Parathyroid adenoma (tissue), 2 donors: ENCODE measurements around the gene GLI2.

Experiments used
- H2AFZ ChIP-seq: fragments of 300-600 bp; sonication (generic); one replicate; pipeline ENCODE4 v1.7.0; 2017; ENCODE audit warnings: antibody characterized with exemption, mild to moderate bottlenecking
- H3K27ac ChIP-seq: fragments of 300-600 bp; sonication (generic); one replicate; pipeline ENCODE4 v1.7.0; 2017
- H3K27me3 ChIP-seq: fragments of 300-600 bp; sonication (generic); one replicate; pipeline ENCODE4 v1.7.0; 2017; ENCODE audit warnings: low read length; ENCODE audit not compliant: control insufficient read depth, insufficient read depth
- H3K36me3 ChIP-seq: fragments of 300-600 bp; sonication (generic); one replicate; pipeline ENCODE4 v1.7.0; 2017; ENCODE audit warnings: low read length; ENCODE audit not compliant: control insufficient read depth, insufficient read depth
- H3K4me1 ChIP-seq: fragments of 300-600 bp; sonication (generic); one replicate; pipeline ENCODE4 v1.7.0; 2017; ENCODE audit warnings: control low read depth
- H3K4me2 ChIP-seq: fragments of 300-600 bp; sonication (generic); one replicate; pipeline ENCODE4 v1.7.0; 2017; ENCODE audit warnings: low read length
- H3K4me3 ChIP-seq: fragments of 300-600 bp; sonication (generic); one replicate; pipeline ENCODE4 v1.7.0; 2017; ENCODE audit warnings: low read depth, low read length
- H3K79me2 ChIP-seq: fragments of 300-600 bp; sonication (generic); one replicate; pipeline ENCODE4 v1.7.0; 2017; ENCODE audit warnings: control low read depth
- H3K9ac ChIP-seq: fragments of 300-600 bp; sonication (generic); one replicate; pipeline ENCODE4 v1.7.0; 2017; ENCODE audit warnings: mild to moderate bottlenecking
- H3K9me3 ChIP-seq: fragments of 300-600 bp; sonication (generic); one replicate; pipeline ENCODE4 v1.7.0; 2017; ENCODE audit warnings: low read length; ENCODE audit not compliant: control insufficient read depth
- CTCF ChIP-seq: fragments of 300-600 bp; sonication (generic); IDR thresholded peaks from one replicate; pipeline ENCODE4 v1.7.0; 2017; ENCODE audit warnings: antibody characterized with exemption, mild to moderate bottlenecking
- donor health status: primary hyperparathyroidism.

The GLI2 gene

GRCh38 chr2:120702801-120703200 is 32.9 kb upstream of the GLI2 start:
- Histone ChIP-seq H3K4me3 (no peak overlapping the region), H3K9me3 (no peaks in the 10 kb centered on the region), H3K27ac (no peak overlapping the region), H3K27me3 (no peaks in the 10 kb centered on the region), H3K9ac (no peak overlapping the region), H3K4me1 (no peaks in the 10 kb centered on the region), H3K36me3 (no peaks in the 10 kb centered on the region), H3K4me2 (no peak overlapping the region), H3K79me2 (no peaks in the 10 kb centered on the region), H2AFZ (no peak overlapping the region)
- TF ChIP-seq CTCF = no peak

- Histone ChIP-seq H3K36me3 (no peaks in the 10 kb centered on the region), H3K27me3 (no peaks in the 10 kb centered on the region), H3K27ac (no peak overlapping the region), H3K4me1 (no peaks in the 10 kb centered on the region), H3K4me3 (no peak overlapping the region), H3K9me3 (no peaks in the 10 kb centered on the region), H3K79me2 (no peaks in the 10 kb centered on the region), H2AFZ (no peak overlapping the region), H3K4me2 (no peak overlapping the region), H3K9ac (no peak overlapping the region)
- no peak for TF ChIP-seq CTCF
Measured at GRCh38 chr2:120703330-120703994, 32.2 kb upstream of the GLI2 start.

GRCh38 chr2:120704696-120705095 is 31.0 kb upstream of the GLI2 start:
- Histone ChIP-seq H3K27me3 (no peaks in the 10 kb centered on the region), H3K36me3 (no peaks in the 10 kb centered on the region), H3K4me2 (no peak overlapping the region), H3K9ac (no peak overlapping the region), H3K9me3 (no peaks in the 10 kb centered on the region), H3K27ac (no peak overlapping the region), H3K4me1 (no peaks in the 10 kb centered on the region), H3K4me3 (no peak overlapping the region), H2AFZ (no peak overlapping the region), H3K79me2 (no peaks in the 10 kb centered on the region)
- no peak for TF ChIP-seq CTCF

- no peak for TF ChIP-seq CTCF
- Histone ChIP-seq H3K9me3 (no peaks in the 10 kb centered on the region), H3K27me3 (no peaks in the 10 kb centered on the region)
Measured at GRCh38 chr2:120707816-120708215, 27.9 kb upstream of the GLI2 start.

GRCh38 chr2:120708944-120709607 is 26.6 kb upstream of the GLI2 start:
- H3K27ac ChIP-seq = no peak overlapping the region
- H3K36me3 ChIP-seq = no peaks in the 10 kb centered on the region
- no peaks in the 10 kb centered on the region for H3K4me1 ChIP-seq
- no peak overlapping the region for H3K4me3 ChIP-seq
- no peaks in the 10 kb centered on the region for H3K79me2 ChIP-seq
- H3K4me2 ChIP-seq = no peak overlapping the region
- H2AFZ ChIP-seq = no peak overlapping the region
- no peak overlapping the region for H3K9ac ChIP-seq
- no peaks in the 10 kb centered on the region for H3K9me3 ChIP-seq
- H3K27me3 ChIP-seq = no peaks in the 10 kb centered on the region
- TF ChIP-seq CTCF = no peak

More at GRCh38 chr2:120707816-120708215, 27.9 kb upstream of the GLI2 start:
- no peaks in the 10 kb centered on the region for H3K4me1 ChIP-seq
- no peak overlapping the region for H3K9ac ChIP-seq
- no peak overlapping the region for H3K27ac ChIP-seq
- no peaks in the 10 kb centered on the region for H3K36me3 ChIP-seq
- no peak overlapping the region for H3K4me3 ChIP-seq
- no peaks in the 10 kb centered on the region for H3K79me2 ChIP-seq
- no peak overlapping the region for H2AFZ ChIP-seq
- no peak overlapping the region for H3K4me2 ChIP-seq
